Nephron progenitor cell (in vitro differentiated cells): ENCODE measurements around the gene DCTN1.

Experiments
- DNase-seq: peaks from one replicate; pipeline ENCODE4 v3.0.0; 2021
- H3K27ac Mint-ChIP-seq: 2 replicates; pipeline ENCODE4 v1.8.0; 2021; ENCODE audit warnings: mild to moderate bottlenecking, moderate library complexity, mixed read lengths
- H3K27me3 Mint-ChIP-seq: 2 replicates; pipeline ENCODE4 v1.8.0; 2021; ENCODE audit warnings: mild to moderate bottlenecking, low read depth, mixed read lengths; ENCODE audit not compliant: poor library complexity
- H3K36me3 Mint-ChIP-seq: 2 replicates; pipeline ENCODE4 v1.8.0; 2021; ENCODE audit warnings: low read depth, mixed read lengths
- H3K4me1 Mint-ChIP-seq: 2 replicates; pipeline ENCODE4 v1.8.0; 2021; ENCODE audit warnings: mixed read lengths
- H3K4me3 Mint-ChIP-seq: 2 replicates; pipeline ENCODE4 v1.8.0; 2021; ENCODE audit warnings: mild to moderate bottlenecking, moderate library complexity, mixed read lengths
- H3K9me3 Mint-ChIP-seq: 2 replicates; pipeline ENCODE4 v1.8.0; 2021; ENCODE audit warnings: mild to moderate bottlenecking, moderate library complexity, mixed read lengths
- TF ChIP-seq, protein P1 (sequence below): fragments of 200-600 bp; sonication (generic); IDR thresholded peaks from 2 replicates; pipeline ENCODE4 v1.5.0; 2021; ENCODE audit warnings: antibody characterized with exemption

DCTN1 gene

DNA sequence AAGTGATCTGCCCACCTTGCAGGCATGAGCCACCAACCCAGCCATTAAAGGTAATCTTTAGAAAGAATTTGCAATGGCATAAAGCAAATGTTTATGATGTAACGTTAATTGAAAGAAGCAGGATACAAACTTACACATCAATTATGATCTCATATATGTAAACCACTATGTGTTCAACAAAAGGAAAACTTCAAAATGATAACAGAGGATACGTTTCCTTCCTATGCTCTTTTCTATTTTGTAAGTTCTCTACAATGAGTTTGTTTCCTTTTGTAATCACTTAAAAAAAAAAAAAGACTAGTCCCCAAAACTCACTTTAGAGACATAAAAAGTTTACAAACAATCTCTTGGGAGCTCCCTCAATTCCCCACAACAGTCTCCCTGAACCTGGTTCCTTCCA is 39.9 kb upstream of the DCTN1 start:
- Mint-ChIP-seq H3K36me3 (peaks cover 5% of the 10 kb centered on the region), H3K9me3 (no peaks in the 10 kb centered on the region), H3K27ac (no peak overlapping the region), H3K27me3 (peaks cover 21% of the 10 kb centered on the region), H3K4me1 (peaks cover 49% of the 10 kb centered on the region), H3K4me3 (peak overlapping the region; percentile 23)
- no peak for DNase-seq
- TF ChIP-seq, protein P1, sequence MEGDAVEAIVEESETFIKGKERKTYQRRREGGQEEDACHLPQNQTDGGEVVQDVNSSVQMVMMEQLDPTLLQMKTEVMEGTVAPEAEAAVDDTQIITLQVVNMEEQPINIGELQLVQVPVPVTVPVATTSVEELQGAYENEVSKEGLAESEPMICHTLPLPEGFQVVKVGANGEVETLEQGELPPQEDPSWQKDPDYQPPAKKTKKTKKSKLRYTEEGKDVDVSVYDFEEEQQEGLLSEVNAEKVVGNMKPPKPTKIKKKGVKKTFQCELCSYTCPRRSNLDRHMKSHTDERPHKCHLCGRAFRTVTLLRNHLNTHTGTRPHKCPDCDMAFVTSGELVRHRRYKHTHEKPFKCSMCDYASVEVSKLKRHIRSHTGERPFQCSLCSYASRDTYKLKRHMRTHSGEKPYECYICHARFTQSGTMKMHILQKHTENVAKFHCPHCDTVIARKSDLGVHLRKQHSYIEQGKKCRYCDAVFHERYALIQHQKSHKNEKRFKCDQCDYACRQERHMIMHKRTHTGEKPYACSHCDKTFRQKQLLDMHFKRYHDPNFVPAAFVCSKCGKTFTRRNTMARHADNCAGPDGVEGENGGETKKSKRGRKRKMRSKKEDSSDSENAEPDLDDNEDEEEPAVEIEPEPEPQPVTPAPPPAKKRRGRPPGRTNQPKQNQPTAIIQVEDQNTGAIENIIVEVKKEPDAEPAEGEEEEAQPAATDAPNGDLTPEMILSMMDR = no peak

DNA sequence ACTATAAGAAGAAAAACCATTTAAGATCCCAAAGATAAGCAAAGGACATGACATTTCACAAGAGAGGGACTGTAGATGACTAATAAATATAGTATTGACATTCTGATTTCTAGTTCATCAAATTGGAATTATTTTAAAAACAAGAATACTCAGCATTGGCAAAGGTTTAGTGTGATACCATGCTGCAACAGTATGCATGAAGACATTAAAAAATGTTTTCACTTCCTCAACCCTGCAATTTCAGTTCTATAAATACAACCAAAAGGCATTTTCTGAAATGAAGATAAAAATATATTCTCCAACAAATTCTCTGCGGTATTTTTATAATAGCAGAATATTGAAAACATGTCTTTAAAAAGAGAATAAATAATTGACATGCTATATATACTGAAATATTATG is 39.2 kb upstream of the DCTN1 start:
- Mint-ChIP-seq H3K4me1 (peaks cover 43% of the 10 kb centered on the region), H3K27ac (no peak overlapping the region), H3K4me3 (no peak overlapping the region), H3K27me3 (peaks cover 21% of the 10 kb centered on the region), H3K36me3 (no peaks in the 10 kb centered on the region), H3K9me3 (no peaks in the 10 kb centered on the region)
- DNase-seq = no peak
- TF ChIP-seq, protein P1 = no peak

GRCh38 chr2:74418312-74418711 is 38.2 kb upstream of the DCTN1 start:
- no peak overlapping the region for H3K27ac Mint-ChIP-seq
- TF ChIP-seq, protein P1 = no peak
- no peak overlapping the region for H3K4me3 Mint-ChIP-seq
- no peaks in the 10 kb centered on the region for H3K36me3 Mint-ChIP-seq
- H3K27me3 Mint-ChIP-seq = peaks cover 19% of the 10 kb centered on the region
- no peaks in the 10 kb centered on the region for H3K9me3 Mint-ChIP-seq
- DNase-seq = no peak
- peaks cover 39% of the 10 kb centered on the region for H3K4me1 Mint-ChIP-seq

DNA sequence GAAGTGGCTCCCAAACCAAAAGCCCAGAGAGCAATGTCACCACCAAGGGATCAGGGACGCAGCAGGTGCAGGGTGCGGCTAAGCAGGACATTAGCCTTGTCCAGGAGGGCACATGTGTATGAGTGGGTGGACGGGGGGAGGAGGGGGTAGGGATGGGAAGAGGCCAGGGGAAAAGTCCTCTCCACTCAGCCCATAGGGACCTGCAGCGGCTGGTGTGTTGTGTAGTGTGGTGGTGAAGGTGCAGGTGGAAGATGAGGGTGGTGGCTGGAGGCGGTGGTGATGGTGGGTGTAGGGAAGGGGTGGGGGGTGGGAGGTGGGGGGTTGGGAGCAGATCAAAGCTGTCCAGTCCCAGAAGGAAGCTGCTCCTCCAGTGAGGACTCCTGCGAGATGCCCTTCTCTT is 37.7 kb upstream of the DCTN1 start:
- H3K27me3 Mint-ChIP-seq = peaks cover 17% of the 10 kb centered on the region
- no peak overlapping the region for H3K27ac Mint-ChIP-seq
- DNase-seq = no peak
- H3K4me1 Mint-ChIP-seq = peaks cover 36% of the 10 kb centered on the region
- no peaks in the 10 kb centered on the region for H3K36me3 Mint-ChIP-seq
- TF ChIP-seq, protein P1 = no peak
- no peaks in the 10 kb centered on the region for H3K9me3 Mint-ChIP-seq
- no peak overlapping the region for H3K4me3 Mint-ChIP-seq

GRCh38 chr2:74417197-74417596 is 37.1 kb upstream of the DCTN1 start:
- Mint-ChIP-seq H3K9me3 (no peaks in the 10 kb centered on the region), H3K27ac (no peak overlapping the region), H3K36me3 (no peaks in the 10 kb centered on the region), H3K4me1 (peaks cover 31% of the 10 kb centered on the region), H3K4me3 (no peak overlapping the region), H3K27me3 (peaks cover 14% of the 10 kb centered on the region)
- TF ChIP-seq, protein P1 = no peak
- no peak for DNase-seq

GRCh38 chr2:74416778-74417177 is 36.7 kb upstream of the DCTN1 start:
- Mint-ChIP-seq H3K27ac (no peak overlapping the region), H3K36me3 (no peaks in the 10 kb centered on the region), H3K4me3 (no peak overlapping the region), H3K9me3 (no peaks in the 10 kb centered on the region), H3K4me1 (peaks cover 26% of the 10 kb centered on the region), H3K27me3 (peaks cover 13% of the 10 kb centered on the region)
- TF ChIP-seq, protein P1 = no peak
- DNase-seq = no peak
